GM12892 (cell line): Measurements from ENCODE around the gene KAZN.

Experiments
- POLR2A ChIP-seq: IDR thresholded peaks from 2 replicates; pipeline ENCODE4 v1.6.1; 2011; ENCODE audit warnings: low read depth, low read length, control low read depth
- POLR2AphosphoS5 ChIP-seq: IDR thresholded peaks from 2 replicates; pipeline ENCODE4 v1.6.1; 2011; ENCODE audit warnings: low read depth, low read length, control low read depth

GRCh38 chr1:15029036-15029435 lies 430.6 kb downstream of the KAZN start:
- TF ChIP-seq POLR2A (no peak), POLR2AphosphoS5 (no peak)
